Endothelial cell of hepatic sinusoid (primary cell): ENCODE results near the gene ABCA2.

Experiments used
- in situ Hi-C: cut with HindIII; loops from 2 replicates; pipeline ENCODE4 v1.10.0; 2017; ENCODE audit warnings: low sequenced_read_pairs

The ABCA2 gene

GRCh38 chr9:137031904-137032640 lies 4.0 kb upstream of the ABCA2 start, which contains the start of gene FUT7:
Gene FUT7, minus strand, starts transcription at chr9:137032088. Its CDS starts 97 bp downstream, at chr9:137031991.
- in situ Hi-C loops = no loop called here

- in situ Hi-C loops = no loop called here
These were observed 2.8 kb upstream of the ABCA2 start for GRCh38 chr9:137030538-137031527.

GRCh38 chr9:137030006-137030405 lies 2.0 kb upstream of the ABCA2 start:
- in situ Hi-C loops = no loop called here

- in situ Hi-C loops = loop anchor here (5.0 kb wide), 4 partner anchors 57 to 247 kb away; partner anchors contain the start of gene C8G
These were observed 1.3 kb upstream of the ABCA2 start for GRCh38 chr9:137029058-137029936.

- in situ Hi-C loops = loop anchor here (5.0 kb wide), 4 partner anchors 56 to 246 kb away; partner anchors contain the start of gene C8G
These were observed 423 bp upstream of the ABCA2 start for GRCh38 chr9:137028263-137029057.

- in situ Hi-C loops = loop anchor here (5.0 kb wide), 4 partner anchors 55 to 245 kb away; partner anchors contain the start of gene C8G
These were observed 1.2 kb downstream of the ABCA2 start for GRCh38 chr9:137026828-137027227.

GRCh38 chr9:137026384-137026783 lies 1.7 kb downstream of the ABCA2 start:
- in situ Hi-C loops = loop anchor here (5.0 kb wide), 4 partner anchors 54 to 244 kb away; partner anchors contain the start of gene C8G

GRCh38 chr9:137025517-137025966 lies 2.5 kb downstream of the ABCA2 start:
- in situ Hi-C loops = loop anchor here (5.0 kb wide), 4 partner anchors 53 to 243 kb away; partner anchors contain the start of gene C8G

- in situ Hi-C loops = no loop called here
These were observed 4.5 kb downstream of the ABCA2 start for GRCh38 chr9:137023583-137023991.

- in situ Hi-C loops = no loop called here
These were observed 4.9 kb downstream of the ABCA2 start for GRCh38 chr9:137023157-137023556.

GRCh38 chr9:137022662-137023008 lies 5.4 kb downstream of the ABCA2 start:
- in situ Hi-C loops = no loop called here

- in situ Hi-C loops = no loop called here
These were observed 5.9 kb downstream of the ABCA2 start for GRCh38 chr9:137021979-137022661.

GRCh38 chr9:137021568-137021978 lies 6.5 kb downstream of the ABCA2 start:
- in situ Hi-C loops = no loop called here

GRCh38 chr9:137020771-137021567 lies 7.1 kb downstream of the ABCA2 start:
- in situ Hi-C loops = no loop called here

- in situ Hi-C loops = no loop called here
These were observed 8.0 kb downstream of the ABCA2 start for GRCh38 chr9:137019891-137020683.

- in situ Hi-C loops = no loop called here
These were observed 9.1 kb downstream of the ABCA2 start for GRCh38 chr9:137018761-137019559.
